GM20000 (cell line): ENCODE results near the gene GCH1.

Source experiments
- DNase-seq: peaks from one replicate; pipeline ENCODE4 v3.0.0; 2012; ENCODE audit warnings: low spot score
- TF ChIP-seq, protein P1 (sequence below): IDR thresholded peaks from 2 replicates; pipeline ENCODE4 v1.5.1; 2012; ENCODE audit warnings: mild to moderate bottlenecking, control low read depth; ENCODE audit errors: extremely low read depth, missing control alignments

Gene GCH1

GRCh38 chr14:54834081-54834480, 68.5 kb downstream of the GCH1 start:
- no peak for DNase-seq
- TF ChIP-seq, protein P1, sequence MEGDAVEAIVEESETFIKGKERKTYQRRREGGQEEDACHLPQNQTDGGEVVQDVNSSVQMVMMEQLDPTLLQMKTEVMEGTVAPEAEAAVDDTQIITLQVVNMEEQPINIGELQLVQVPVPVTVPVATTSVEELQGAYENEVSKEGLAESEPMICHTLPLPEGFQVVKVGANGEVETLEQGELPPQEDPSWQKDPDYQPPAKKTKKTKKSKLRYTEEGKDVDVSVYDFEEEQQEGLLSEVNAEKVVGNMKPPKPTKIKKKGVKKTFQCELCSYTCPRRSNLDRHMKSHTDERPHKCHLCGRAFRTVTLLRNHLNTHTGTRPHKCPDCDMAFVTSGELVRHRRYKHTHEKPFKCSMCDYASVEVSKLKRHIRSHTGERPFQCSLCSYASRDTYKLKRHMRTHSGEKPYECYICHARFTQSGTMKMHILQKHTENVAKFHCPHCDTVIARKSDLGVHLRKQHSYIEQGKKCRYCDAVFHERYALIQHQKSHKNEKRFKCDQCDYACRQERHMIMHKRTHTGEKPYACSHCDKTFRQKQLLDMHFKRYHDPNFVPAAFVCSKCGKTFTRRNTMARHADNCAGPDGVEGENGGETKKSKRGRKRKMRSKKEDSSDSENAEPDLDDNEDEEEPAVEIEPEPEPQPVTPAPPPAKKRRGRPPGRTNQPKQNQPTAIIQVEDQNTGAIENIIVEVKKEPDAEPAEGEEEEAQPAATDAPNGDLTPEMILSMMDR: no peak

- TF ChIP-seq, protein P1: no peak
- DNase-seq: no peak
These were observed 72.0 kb downstream of the GCH1 start for GRCh38 chr14:54830650-54831049.

- no peak for DNase-seq
- TF ChIP-seq, protein P1: no peak
These were observed 73.0 kb downstream of the GCH1 start for GRCh38 chr14:54829486-54830224.

- no peak for DNase-seq
- TF ChIP-seq, protein P1: no peak
These were observed 74.6 kb downstream of the GCH1 start for GRCh38 chr14:54828037-54828436.

- no peak for DNase-seq
- TF ChIP-seq, protein P1: no peak
These were observed 78.7 kb downstream of the GCH1 start for GRCh38 chr14:54823757-54824549.

DNA sequence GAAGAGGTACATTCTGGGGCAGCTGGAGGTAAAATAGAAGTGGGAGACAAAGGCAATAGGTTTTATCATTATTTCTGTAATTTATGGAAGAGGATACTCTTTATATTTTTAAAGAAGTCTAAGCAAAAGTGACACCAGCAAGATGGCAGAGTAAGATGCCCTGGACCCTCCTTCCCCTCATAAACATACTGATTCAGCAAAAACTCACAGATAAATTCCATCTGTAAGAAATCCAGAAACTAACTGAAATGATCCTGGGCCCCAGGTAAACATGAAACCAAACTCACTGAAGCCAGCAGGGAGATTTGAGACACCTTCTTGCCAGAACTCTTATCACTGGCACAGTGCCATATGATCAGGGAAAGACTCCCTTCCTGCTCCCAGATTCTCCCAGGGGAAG, 79.9 kb downstream of the GCH1 start:
- DNase-seq: no peak
- TF ChIP-seq, protein P1: no peak
